ENCODE measurements around the gene DNAJB8. TPM values are rescaled to one million over a fixed set of nuclear protein-coding genes. Genes with fewer than 3 reads are reported as not detected.

The DNAJB8 gene
- total RNA-seq, 1 experiment from 2014 or later = not detected

DNA sequence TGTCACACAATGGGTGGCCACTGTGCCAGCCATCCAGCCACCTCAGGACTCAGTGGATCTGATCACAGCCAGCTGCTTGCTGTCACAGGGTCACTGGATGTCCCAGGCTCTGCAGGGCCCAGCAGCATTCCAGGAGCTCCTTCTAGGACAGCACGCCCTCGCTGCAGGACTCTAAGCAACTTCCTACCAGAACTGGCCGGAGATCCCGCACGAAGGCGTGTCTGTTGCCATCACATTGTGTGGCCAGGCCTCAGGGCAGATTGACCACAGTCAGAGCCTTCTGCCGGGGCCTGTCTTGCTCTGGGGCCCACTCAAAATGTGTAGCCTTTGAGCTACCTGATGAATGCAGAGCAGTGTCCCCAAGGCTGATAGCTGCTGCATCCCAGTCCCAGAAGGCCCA, 24.6 kb downstream of the DNAJB8 start:
- ChIA-PET CTCF (no interaction called here), POLR2A (no interaction called here)
- peaks cover 2% of the 10 kb centered on the region for H3K27me3 Mint-ChIP-seq (ENCODE audit: insufficient read depth, unreplicated experiment)
- H3K36me3 ChIP-seq (ENCODE audit: control insufficient read depth, insufficient read depth, low read length) = no peaks in the 10 kb centered on the region
- H3K4me1 Mint-ChIP-seq (ENCODE audit: low read depth, unreplicated experiment) = no peaks in the 10 kb centered on the region
- intact Hi-C loops (cut with micrococcal nuclease; ENCODE audit: unreplicated experiment) = no loop called here
- DNase-seq = no peak
- no peaks in the 10 kb centered on the region for H3K27me3 ChIP-seq (replicated peaks; ENCODE audit: control insufficient read depth, insufficient read depth, low read length)
- no peaks in the 10 kb centered on the region for H3K4me1 ChIP-seq
- no TSS peak for BruUV-seq (replicated peaks)
- H3K36me3 Mint-ChIP-seq (ENCODE audit: insufficient read depth, unreplicated experiment) = no peaks in the 10 kb centered on the region
- no peaks in the 10 kb centered on the region for H3K9me3 ChIP-seq
- TF ChIP-seq, protein P1, sequence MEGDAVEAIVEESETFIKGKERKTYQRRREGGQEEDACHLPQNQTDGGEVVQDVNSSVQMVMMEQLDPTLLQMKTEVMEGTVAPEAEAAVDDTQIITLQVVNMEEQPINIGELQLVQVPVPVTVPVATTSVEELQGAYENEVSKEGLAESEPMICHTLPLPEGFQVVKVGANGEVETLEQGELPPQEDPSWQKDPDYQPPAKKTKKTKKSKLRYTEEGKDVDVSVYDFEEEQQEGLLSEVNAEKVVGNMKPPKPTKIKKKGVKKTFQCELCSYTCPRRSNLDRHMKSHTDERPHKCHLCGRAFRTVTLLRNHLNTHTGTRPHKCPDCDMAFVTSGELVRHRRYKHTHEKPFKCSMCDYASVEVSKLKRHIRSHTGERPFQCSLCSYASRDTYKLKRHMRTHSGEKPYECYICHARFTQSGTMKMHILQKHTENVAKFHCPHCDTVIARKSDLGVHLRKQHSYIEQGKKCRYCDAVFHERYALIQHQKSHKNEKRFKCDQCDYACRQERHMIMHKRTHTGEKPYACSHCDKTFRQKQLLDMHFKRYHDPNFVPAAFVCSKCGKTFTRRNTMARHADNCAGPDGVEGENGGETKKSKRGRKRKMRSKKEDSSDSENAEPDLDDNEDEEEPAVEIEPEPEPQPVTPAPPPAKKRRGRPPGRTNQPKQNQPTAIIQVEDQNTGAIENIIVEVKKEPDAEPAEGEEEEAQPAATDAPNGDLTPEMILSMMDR (IDR thresholded peaks at IDR 0.05; ENCODE audit: insufficient read depth in 1 of 2, low read depth in 1 of 2, low read length in 1 of 2, severe bottlenecking in 1 of 2, unreplicated experiment in 1 of 2) = no peak
- no peak overlapping the region for H3K4me3 Mint-ChIP-seq (ENCODE audit: unreplicated experiment)
- peaks cover 23% of the 10 kb centered on the region for H3K9me3 Mint-ChIP-seq (ENCODE audit: unreplicated experiment)
- H3K27ac Mint-ChIP-seq (ENCODE audit: unreplicated experiment) = no peak overlapping the region
- no peak overlapping the region for H3K4me3 ChIP-seq (ENCODE audit: low read depth, low read length)

DNA sequence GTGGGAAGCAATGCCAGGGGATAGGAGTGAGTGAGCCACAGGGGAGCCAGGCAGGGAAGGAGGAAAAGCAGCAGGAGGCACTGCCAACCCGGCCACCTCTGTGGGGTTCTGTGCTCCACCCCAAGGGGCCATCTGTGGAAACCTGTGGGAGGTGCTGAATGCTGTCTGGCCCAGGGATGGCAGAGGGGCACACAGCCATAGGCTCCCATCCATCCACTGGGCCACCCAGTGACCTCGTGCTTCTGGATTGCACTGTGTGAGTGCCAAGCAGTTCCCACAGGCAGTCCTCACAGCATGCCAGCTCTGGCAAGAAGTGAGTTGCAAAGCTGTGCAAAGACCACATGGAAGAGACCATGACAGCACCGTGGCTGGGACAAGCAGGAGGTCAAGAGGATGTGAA, 27.5 kb downstream of the DNAJB8 start:
- no peak overlapping the region for H3K27ac Mint-ChIP-seq (ENCODE audit: unreplicated experiment)
- no peak for DNase-seq
- ChIA-PET POLR2A (no interaction called here), CTCF (no interaction called here)
- BruUV-seq (replicated peaks) = no TSS peak
- Histone ChIP-seq H3K9me3 (no peaks in the 10 kb centered on the region), H3K4me1 (peaks cover 20% of the 10 kb centered on the region), H3K4me3 (ENCODE audit: low read depth, low read length) (no peak overlapping the region), H3K27me3 (replicated peaks; ENCODE audit: control insufficient read depth, insufficient read depth, low read length) (no peaks in the 10 kb centered on the region), H3K36me3 (ENCODE audit: control insufficient read depth, insufficient read depth, low read length) (no peaks in the 10 kb centered on the region)
- H3K4me1 Mint-ChIP-seq (ENCODE audit: low read depth, unreplicated experiment) = peaks cover 9% of the 10 kb centered on the region
- peaks cover 2% of the 10 kb centered on the region for H3K27me3 Mint-ChIP-seq (ENCODE audit: insufficient read depth, unreplicated experiment)
- intact Hi-C loops (cut with micrococcal nuclease; ENCODE audit: unreplicated experiment) = no loop called here
- H3K4me3 Mint-ChIP-seq (ENCODE audit: unreplicated experiment) = no peak overlapping the region
- TF ChIP-seq, protein P1 (IDR thresholded peaks at IDR 0.05; ENCODE audit: insufficient read depth in 1 of 2, low read depth in 1 of 2, low read length in 1 of 2, severe bottlenecking in 1 of 2, unreplicated experiment in 1 of 2) = no peak
- no peaks in the 10 kb centered on the region for H3K36me3 Mint-ChIP-seq (ENCODE audit: insufficient read depth, unreplicated experiment)
- peaks cover 2% of the 10 kb centered on the region for H3K9me3 Mint-ChIP-seq (ENCODE audit: unreplicated experiment)

DNA sequence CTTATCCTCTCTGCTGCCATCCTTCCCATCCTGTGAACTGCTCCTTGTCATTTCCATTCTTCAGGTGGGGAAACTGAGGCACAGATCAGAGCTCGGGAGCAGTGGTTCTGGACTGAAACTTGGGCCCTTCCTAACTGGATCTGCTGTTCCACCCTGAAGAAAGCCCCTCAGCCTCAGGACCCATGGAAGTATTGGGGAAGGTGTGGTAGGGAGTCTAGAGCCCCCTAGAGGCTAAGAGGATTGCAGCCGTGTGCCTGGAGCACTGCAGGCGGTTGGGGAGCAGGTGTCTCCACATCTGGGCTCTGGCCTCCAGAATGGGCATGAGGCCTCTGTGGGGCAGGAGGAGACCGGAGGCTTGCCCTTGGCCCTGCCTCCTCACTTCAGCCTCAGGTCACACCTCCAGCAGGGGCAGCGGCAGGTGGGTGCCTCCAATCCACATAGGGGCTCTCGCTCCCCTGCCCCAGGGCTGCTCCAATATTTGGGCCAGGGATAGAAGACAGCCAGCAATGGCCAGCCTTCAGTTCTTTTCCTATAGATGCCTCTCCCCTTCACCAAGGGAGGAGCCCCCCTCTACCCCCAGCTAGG, 28.1 kb downstream of the DNAJB8 start:
- Mint-ChIP-seq H3K4me1 (ENCODE audit: low read depth, unreplicated experiment) (peaks cover 9% of the 10 kb centered on the region), H3K27ac (ENCODE audit: unreplicated experiment) (no peak overlapping the region), H3K27me3 (ENCODE audit: insufficient read depth, unreplicated experiment) (no peaks in the 10 kb centered on the region), H3K9me3 (ENCODE audit: unreplicated experiment) (no peaks in the 10 kb centered on the region), H3K4me3 (ENCODE audit: unreplicated experiment) (no peak overlapping the region), H3K36me3 (ENCODE audit: insufficient read depth, unreplicated experiment) (no peaks in the 10 kb centered on the region)
- H3K27me3 ChIP-seq (replicated peaks; ENCODE audit: control insufficient read depth, insufficient read depth, low read length) = no peaks in the 10 kb centered on the region
- peaks cover 26% of the 10 kb centered on the region for H3K4me1 ChIP-seq
- no peaks in the 10 kb centered on the region for H3K36me3 ChIP-seq (ENCODE audit: control insufficient read depth, insufficient read depth, low read length)
- DNase-seq = no peak
- intact Hi-C loops (cut with micrococcal nuclease; ENCODE audit: unreplicated experiment) = no loop called here
- CTCF ChIA-PET = interaction anchor here (1.5 kb wide), 1 partner anchor 59 kb away, joined by 3 read pairs; no protein-coding TSS in a partner anchor
- no peak overlapping the region for H3K4me3 ChIP-seq (ENCODE audit: low read depth, low read length)
- TF ChIP-seq, protein P1 (IDR thresholded peaks at IDR 0.05; ENCODE audit: insufficient read depth in 1 of 2, low read depth in 1 of 2, low read length in 1 of 2, severe bottlenecking in 1 of 2, unreplicated experiment in 1 of 2) = peak; percentile 8 to 20
- no TSS peak for BruUV-seq (replicated peaks)
- POLR2A ChIA-PET = no interaction called here
- no peaks in the 10 kb centered on the region for H3K9me3 ChIP-seq

Data from Caco-2 (cell line).